ENCODE data around the gene CALML4.
"Not testable (repeated sequence)": the region's sequence is repeated elsewhere in the genome, so short reads cannot be mapped to it uniquely, and the experiment has no call there.

- not testable (repeated sequence) for TF ChIP-seq POLR2A, POLR2AphosphoS5 (IDR thresholded peaks at IDR 0.05)
- TF ChIP-seq, protein P1, sequence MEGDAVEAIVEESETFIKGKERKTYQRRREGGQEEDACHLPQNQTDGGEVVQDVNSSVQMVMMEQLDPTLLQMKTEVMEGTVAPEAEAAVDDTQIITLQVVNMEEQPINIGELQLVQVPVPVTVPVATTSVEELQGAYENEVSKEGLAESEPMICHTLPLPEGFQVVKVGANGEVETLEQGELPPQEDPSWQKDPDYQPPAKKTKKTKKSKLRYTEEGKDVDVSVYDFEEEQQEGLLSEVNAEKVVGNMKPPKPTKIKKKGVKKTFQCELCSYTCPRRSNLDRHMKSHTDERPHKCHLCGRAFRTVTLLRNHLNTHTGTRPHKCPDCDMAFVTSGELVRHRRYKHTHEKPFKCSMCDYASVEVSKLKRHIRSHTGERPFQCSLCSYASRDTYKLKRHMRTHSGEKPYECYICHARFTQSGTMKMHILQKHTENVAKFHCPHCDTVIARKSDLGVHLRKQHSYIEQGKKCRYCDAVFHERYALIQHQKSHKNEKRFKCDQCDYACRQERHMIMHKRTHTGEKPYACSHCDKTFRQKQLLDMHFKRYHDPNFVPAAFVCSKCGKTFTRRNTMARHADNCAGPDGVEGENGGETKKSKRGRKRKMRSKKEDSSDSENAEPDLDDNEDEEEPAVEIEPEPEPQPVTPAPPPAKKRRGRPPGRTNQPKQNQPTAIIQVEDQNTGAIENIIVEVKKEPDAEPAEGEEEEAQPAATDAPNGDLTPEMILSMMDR (IDR thresholded peaks at IDR 0.05): not testable (repeated sequence)
Observed at GRCh38 chr15:68234520-68234919, 29.4 kb upstream of the CALML4 start.
